Measurements from ENCODE around the gene EDIL3.

GRCh38 chr5:84253946-84254345 is 130.7 kb downstream of the EDIL3 start:
- no peak for TF ChIP-seq CTCF (IDR thresholded peaks at IDR 0.05 in 4 of 5, conservative IDR thresholded peaks at IDR 0.05 in 1 of 5)
- TF ChIP-seq POLR2A (IDR thresholded peaks at IDR 0.05), result no peak
